ENCODE measurements around the gene VAC14.

The VAC14 gene

DNA sequence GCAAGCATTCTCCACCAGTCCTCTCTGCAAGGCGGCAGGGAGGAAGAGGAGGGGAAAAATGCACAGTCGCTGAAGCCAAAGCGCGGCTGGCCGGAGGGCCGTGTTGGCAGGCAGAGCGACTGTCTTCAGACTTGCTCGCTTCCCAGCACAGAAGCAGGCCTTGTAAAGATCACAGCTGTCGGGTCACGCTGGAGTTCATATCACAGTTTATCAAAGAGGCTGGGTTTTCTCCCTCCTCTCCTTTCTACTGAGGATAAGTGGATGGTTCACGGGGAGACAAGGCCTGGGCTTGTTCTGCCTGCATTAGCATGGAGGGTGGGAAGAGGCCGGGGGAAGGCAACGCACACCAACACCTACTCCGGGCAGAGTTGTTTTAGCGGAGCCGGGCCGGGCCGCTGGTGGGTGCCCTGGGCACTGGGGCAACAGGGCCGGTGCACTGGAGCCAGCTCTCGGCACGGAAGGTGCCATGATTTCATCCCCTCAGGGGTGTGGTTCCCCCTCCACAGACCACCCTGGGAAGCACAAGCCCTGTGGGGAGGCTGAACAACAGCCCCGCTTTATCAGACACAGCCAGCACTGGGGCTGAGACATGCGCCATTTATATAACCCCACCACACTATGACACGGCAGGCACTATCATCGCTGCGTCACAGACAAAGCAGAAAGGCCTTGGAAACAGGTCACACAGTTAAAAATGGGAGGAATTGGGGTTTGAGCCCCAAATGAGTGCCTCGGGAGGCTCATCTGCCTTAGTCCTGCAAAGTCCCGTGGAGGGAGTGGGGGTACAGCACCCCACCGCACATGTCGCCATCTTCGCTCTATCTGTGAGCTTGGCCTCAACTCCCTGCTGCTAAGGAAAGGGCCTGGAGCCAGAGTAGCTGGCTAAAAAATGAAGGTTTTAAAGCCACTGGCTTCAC, 74.8 kb downstream of the VAC14 start:
- Histone ChIP-seq H3K36me3 (ENCODE audit: control insufficient read depth, insufficient read depth, low read length) (peaks cover 18% of the 10 kb centered on the region), H3K27me3 (replicated peaks; ENCODE audit: control insufficient read depth, insufficient read depth, low read length) (no peaks in the 10 kb centered on the region), H3K4me3 (replicated peaks; ENCODE audit: low read depth, low read length) (no peak overlapping the region)
- no peak for DNase-seq (ENCODE audit: extremely low read depth, insufficient read length)
- TF ChIP-seq, protein P1, sequence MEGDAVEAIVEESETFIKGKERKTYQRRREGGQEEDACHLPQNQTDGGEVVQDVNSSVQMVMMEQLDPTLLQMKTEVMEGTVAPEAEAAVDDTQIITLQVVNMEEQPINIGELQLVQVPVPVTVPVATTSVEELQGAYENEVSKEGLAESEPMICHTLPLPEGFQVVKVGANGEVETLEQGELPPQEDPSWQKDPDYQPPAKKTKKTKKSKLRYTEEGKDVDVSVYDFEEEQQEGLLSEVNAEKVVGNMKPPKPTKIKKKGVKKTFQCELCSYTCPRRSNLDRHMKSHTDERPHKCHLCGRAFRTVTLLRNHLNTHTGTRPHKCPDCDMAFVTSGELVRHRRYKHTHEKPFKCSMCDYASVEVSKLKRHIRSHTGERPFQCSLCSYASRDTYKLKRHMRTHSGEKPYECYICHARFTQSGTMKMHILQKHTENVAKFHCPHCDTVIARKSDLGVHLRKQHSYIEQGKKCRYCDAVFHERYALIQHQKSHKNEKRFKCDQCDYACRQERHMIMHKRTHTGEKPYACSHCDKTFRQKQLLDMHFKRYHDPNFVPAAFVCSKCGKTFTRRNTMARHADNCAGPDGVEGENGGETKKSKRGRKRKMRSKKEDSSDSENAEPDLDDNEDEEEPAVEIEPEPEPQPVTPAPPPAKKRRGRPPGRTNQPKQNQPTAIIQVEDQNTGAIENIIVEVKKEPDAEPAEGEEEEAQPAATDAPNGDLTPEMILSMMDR (IDR thresholded peaks at IDR 0.05; ENCODE audit: insufficient read depth, low read length, poor library complexity, severe bottlenecking): no peak

DNA sequence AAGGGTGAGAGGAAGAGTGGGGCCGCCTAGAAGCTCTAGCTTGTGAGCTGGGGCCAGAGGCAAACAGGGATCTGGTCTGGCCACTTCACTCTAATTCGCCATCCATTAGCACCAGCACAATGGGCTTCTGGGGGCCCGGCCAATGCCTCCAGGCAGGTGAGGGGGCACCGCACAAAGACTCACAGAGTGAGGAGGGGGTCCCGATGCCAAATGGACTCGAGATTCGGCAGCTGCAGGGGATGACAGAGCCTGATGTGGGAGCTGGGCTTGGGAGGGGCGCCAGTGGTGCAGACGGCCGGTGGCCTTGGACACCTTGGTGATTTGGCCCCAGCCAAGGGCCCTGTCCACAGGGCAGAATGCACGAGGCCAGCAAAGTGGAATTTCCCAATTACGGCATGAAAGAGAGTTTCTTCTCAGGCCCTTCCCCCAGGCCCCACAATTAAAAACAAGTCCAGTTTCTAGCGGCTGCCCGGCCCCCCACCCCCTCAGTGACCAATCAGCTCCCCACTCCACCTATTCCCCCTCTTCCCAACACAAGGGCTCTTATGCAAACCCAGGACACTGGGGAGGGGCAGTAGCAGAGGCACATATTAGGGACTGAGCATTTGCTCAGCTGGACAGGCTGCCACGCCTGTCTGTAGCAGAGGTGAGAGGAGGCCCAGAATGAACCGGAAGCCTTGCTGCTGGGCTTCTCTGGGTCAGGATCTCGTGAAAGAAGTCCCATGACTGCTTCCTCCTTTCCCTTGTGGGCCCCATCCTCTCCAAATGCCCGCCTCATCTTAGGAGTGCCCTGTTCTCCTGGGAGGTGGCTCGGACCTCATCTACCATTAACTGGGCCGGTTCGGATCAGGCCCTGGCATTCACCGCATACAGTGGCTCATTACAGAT, 75.7 kb downstream of the VAC14 start:
- Histone ChIP-seq H3K4me3 (replicated peaks; ENCODE audit: low read depth, low read length) (no peak overlapping the region), H3K27me3 (replicated peaks; ENCODE audit: control insufficient read depth, insufficient read depth, low read length) (no peaks in the 10 kb centered on the region), H3K36me3 (ENCODE audit: control insufficient read depth, insufficient read depth, low read length) (peaks cover 19% of the 10 kb centered on the region)

DNA sequence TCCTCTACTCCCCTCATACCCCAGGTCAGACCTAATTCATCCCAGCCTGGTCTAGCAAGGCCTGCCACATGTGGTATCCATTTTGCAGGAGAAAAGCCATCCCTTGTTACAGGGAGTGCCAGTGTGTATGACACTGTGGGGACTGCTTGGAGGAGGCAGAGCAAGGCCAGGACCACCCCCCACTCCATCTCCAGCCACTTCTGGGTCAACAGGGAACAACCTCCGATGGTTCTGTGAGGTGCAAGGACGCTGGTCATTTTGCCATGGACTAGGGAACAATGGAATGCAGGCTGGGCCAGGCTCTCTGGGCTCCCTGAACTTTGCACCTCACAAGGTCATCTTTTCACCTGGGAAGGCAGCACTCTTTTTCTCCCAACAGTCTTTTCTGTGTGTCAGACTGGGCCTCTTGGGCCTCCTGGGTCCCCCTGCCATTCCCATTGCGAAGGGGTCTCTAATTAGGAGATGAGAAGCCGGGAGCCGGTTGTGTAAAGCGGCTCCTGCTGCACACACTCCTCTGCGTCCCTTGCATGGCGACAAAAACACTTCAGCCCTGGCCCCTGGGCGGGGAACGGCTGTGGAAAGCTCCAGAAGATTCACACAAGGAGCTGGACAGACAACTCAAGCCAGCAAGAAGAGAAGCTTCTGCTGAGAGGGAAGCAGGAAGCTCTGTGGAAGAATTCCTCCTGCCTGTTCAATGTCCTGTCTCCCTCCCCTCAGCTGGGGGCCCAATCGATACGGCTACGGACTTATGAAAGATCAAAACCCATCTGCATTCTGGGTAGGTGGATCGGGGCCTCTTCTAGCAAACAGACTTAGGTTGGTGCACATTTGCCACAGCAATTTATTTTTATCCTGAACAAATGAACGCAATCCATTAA, 76.6 kb downstream of the VAC14 start:
- TF ChIP-seq, protein P1 (IDR thresholded peaks at IDR 0.05; ENCODE audit: insufficient read depth, low read length, poor library complexity, severe bottlenecking): no peak
- H3K4me3 ChIP-seq (replicated peaks; ENCODE audit: low read depth, low read length): no peak overlapping the region
- peaks cover 19% of the 10 kb centered on the region for H3K36me3 ChIP-seq (ENCODE audit: control insufficient read depth, insufficient read depth, low read length)
- no peak for DNase-seq (ENCODE audit: extremely low read depth, insufficient read length)
- H3K27me3 ChIP-seq (replicated peaks; ENCODE audit: control insufficient read depth, insufficient read depth, low read length): no peaks in the 10 kb centered on the region

More for the DNA sequence above, 75.7 kb downstream of the VAC14 start:
- TF ChIP-seq, protein P1 (IDR thresholded peaks at IDR 0.05; ENCODE audit: insufficient read depth, low read length, poor library complexity, severe bottlenecking): no peak
- no peak for DNase-seq (ENCODE audit: extremely low read depth, insufficient read length)

DNA sequence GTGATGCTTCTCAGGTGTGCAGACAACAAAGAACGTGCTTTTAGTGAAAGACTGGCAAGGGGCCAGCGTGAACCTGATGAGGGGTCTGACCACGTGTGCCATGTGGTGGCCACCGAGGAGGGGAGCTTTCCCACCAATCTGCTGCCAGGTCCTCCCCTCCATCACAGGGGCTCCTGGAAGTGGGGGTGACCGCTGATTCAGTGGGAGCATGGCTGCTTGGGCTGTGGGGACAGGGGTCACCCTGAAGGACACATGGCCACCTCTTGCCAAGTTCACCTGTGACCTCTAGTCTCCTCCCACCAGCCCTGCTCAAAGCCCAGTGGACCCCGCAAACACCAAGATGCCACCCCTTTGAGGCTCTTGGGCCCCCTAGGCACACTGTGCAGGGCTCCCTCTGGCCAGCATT, 77.2 kb downstream of the VAC14 start:
- TF ChIP-seq, protein P1 (IDR thresholded peaks at IDR 0.05; ENCODE audit: insufficient read depth, low read length, poor library complexity, severe bottlenecking): no peak
- DNase-seq (ENCODE audit: extremely low read depth, insufficient read length): no peak
- H3K36me3 ChIP-seq (ENCODE audit: control insufficient read depth, insufficient read depth, low read length): peaks cover 21% of the 10 kb centered on the region

More for the DNA sequence above, 77.2 kb downstream of the VAC14 start:
- H3K4me3 ChIP-seq (replicated peaks; ENCODE audit: low read depth, low read length): no peak overlapping the region
- H3K27me3 ChIP-seq (replicated peaks; ENCODE audit: control insufficient read depth, insufficient read depth, low read length): no peaks in the 10 kb centered on the region

Data from GM06990 (cell line).